Cerebellar nuclear complex (tissue), 1 donor: ENCODE measurements around the gene PCNX2.

Experiments
- DNase-seq, 2 experiments: peaks; one replicate each; lab custom pipeline; 2025; lab: John Stamatoyannopoulos, UW

PCNX2 gene

DNA sequence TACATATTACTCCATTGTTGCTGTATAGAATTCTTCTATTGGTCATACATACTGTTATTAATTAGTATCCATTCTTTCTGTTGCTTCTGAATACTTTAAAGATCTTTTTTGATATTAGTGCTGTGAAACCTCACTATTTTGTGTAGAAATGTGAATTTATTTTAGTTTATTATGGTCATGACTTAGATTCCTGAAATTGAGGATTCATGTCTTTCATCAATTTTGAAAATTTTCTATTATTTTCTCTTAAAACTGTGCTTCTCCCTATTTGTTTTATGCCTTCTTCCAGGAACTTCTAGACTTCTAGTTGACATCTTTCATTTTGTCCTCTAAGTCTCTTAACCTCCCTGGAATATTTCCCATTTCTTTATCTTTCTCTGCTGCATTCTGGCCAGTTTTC, 232.1 kb downstream of the PCNX2 start:
- no peak for DNase-seq

DNA sequence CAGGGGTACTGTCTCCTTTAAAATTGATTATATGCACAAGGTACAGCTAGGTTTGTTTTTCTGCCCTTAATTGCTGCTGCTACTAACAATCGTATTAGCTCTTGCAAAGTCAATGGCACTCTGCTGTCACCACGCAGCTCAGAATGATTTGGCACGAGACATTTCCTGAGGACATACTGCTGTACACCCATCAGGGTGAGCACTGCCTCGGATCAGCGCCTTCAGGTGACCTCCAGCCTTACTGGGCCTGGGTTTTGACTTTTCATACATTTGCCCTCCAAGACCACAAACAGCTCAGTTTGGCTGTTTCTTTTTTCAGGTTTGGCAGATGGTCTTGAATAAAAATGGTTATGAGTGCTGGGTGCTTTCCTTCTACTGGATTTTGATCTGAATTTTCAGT, 234.3 kb downstream of the PCNX2 start:
- no peak for DNase-seq

DNA sequence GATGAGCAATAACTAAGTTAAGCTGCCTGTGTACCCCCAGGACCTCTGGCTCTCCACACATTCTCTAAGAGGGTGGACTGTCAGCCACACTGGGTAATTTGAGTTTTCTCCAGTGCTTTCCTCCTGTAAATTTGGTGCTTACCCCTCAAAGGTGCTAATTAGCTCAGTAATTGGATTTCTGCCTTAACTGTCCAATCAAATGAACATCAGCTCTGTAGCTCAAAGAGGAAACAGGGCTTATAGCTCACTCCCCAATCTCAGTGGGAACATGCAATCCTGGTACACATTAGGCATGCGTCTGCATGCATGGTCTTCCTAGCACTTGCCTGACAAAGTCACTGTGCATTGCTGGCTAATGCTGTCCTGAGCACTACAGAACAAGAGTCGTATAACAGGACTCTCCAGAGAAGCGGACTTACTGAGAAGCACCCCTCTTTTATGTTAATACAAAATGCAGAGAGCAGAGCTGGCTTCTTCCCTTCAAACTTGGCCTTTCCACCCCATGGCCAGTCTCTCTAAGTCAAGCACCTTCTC, 235.0 kb downstream of the PCNX2 start:
- DNase-seq = no peak

DNA sequence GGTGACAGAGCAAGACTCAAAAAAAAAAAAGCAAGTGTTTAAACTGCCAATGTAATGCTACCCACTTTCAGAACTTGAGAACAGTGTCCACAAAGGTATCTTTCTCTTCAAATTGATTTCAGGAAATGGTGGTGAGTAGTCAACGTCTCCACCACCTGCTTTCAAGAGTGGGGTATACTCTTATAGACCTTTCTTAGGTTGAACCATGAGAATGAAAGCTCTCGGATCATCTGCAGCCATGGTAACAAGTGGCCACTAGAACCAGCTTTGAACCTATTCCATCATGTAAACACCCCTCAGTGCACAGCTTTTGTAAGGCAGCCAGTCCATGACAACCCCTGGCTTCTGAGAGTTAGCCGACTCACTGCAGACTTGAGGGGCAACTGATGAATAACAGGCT, 237.7 kb downstream of the PCNX2 start:
- no peak for DNase-seq

DNA sequence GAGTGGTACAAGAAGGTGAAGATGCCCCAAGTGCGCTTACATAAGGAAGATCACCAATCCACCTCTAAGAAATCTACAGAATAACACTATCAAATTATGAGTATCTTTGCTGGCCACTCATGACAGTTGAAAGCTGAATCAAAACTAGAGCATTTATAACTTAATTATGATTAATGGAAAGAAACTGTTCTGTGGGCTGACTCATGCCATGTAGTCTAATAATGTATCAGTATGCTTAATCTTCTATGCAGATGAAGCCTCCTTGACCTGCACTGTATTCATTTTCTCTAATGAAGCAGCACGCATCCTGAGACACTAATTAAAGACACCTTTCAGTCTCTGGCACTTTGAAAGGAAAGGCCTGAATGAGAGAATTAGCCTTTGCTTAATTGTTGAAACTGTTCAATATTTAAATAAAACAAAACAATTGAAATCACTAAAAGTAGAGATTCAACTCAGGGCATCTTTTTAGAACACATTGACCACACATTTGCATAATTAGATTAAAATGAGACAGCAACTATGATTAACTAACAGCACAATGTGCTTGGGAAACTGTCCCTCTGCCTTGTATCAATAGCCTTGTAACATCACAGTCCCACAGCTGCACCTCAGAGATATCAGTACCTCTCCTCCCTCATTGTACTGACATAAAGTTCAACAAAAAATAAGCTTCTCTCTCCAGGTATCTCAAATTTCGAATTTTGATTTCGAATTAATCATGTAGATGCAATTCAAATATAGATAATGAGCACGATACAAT, 239.5 kb downstream of the PCNX2 start:
- no peak for DNase-seq

DNA sequence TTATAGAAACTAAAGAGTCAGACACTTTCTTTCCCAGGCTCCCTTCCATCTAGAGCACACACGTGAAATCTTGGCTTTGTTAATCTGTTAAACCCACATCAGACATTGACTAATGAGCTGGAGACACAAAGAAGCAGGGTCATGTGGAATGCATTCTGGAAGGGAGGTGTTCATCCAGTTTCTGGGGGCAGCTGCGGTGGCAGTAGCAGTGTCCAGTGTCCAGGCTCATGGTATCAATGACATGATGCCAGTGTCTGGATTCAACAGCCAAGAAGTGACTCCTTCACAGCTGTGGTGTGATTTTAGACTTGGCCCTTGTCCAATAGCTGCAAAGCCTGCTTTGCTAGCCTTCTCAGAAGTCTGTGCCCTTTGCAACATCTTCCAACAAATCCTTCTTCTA, 249.9 kb downstream of the PCNX2 start:
- no peak for DNase-seq

DNA sequence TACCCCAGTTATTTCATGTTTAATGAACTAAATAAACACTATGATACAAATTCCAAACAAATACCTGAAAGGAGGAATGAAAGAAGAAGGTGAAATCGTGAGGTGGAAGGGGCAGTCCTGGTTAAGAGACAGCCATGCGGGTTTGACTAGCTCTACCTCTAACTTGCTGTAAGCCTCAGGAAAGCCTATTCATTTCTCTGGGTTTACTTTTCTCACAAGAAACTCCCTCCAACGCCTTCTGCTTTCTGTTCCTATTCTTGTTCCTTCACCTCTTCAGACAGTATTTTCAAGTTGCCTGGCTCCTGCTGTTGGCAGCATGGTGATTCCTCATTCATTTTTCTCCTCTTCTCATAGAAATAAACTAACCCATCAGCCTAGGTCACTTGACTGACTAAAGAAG, 252.7 kb downstream of the PCNX2 start:
- no peak for DNase-seq

DNA sequence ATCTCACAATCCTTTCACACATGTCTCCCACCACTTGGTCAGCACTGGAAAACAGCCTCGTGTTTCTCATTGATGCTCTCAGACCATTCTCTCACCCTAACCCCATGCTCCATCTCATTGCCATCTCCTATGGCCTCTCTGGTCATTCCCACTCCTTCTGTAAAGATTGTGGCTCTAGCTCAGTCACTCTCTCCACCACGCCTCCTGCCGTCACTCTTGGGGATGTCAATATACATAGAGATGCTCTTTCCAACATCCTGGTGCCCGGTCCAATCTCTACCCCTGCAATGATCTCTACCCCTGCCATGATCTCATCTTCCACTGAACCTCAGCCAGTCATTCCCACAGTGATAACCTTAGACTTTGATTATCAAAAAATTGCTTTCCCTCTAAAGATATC, 255.0 kb downstream of the PCNX2 start:
- no peak for DNase-seq

DNA sequence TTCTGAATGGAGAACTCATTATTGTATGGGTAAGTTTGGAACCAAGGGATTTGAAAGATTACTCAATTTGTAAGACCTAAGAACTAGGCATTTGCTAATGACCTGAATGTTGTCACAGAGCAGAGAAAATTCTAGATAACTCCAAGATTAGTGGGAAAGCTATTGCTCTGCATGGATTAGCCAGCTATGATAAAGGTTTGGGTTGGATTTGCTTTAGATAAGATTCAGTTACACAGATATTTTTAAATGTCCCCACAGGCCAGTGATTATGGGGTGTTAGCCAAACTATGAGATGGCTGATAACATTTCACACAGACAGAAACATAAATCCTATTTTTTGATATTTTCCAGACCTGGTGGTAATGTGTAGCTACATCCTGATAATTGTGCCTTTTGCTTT, 256.9 kb downstream of the PCNX2 start:
- no peak for DNase-seq

DNA sequence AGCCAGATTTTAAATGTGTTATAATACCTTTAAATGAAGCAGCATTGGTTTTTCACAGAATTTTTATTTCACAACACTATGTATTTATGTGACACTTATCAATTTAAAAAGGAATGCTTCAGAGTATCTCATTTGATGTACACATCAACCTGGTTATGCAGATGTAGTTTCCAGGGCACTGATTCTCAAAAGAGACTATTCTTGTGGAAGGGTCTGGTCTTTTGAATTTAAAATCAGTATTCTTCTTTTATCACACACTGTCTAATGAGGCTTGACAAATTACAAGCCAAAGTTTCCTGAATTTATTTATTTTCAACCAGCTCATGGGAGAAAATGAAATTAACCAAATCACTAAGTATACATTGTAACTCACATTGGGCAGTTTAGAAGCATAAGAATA, 257.7 kb downstream of the PCNX2 start:
- DNase-seq = no peak

DNA sequence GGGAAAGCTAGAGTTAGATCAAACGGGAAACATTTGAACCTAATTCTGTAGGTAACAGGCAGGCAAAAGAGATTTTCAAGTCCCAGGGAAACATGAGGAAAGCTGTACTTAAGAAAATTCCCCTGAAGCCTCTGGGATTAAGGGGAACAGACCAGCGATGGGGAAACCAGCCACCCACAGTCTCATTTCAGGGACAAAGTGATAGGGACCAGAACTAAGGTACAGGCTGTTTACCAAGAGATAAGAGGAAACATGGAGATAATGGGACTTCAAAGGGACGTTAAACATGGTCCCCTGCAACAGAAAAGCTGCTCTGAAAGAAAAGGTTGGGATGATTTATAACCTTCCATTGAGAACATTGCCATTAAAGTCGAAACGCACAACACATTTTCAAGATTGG, 260.7 kb downstream of the PCNX2 start:
- no peak for DNase-seq

DNA sequence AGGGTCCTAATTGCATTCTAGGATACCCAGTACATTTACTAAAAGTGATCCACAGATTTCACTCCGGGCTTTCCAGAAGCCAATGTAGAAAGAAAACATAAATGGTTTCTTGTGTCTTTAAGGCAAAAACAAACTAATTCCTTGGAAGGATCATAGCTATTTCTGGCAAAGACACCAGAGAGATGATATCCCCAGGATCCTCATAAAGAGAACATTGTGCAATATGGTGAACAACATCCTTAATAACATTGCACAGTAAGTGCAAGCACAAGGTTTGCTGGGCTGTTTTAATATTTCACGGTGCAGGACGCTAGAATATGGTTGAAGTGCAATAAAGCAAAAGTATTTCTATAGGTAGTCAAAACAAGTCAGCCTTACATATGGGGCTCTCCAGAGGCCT, 262.2 kb downstream of the PCNX2 start:
- no peak for DNase-seq

DNA sequence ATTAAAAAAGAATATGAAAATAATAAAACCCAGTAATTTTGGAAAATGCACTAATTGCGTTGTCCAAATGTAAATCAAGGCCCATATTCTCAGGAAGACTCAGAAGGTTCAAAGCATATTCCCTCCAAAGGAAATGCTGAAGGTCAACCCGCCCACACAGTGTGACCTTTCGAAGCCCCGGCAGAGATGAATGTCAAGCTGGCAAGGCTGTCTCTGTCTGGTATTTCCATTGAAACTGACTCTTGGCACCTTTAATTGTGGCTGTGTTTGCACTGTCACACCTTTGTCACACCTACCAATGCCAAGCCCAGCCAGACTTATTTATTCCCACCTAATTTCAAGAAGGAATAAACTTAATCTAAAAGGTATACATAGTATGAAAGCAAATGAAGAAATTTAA, 262.6 kb downstream of the PCNX2 start:
- no peak for DNase-seq

DNA sequence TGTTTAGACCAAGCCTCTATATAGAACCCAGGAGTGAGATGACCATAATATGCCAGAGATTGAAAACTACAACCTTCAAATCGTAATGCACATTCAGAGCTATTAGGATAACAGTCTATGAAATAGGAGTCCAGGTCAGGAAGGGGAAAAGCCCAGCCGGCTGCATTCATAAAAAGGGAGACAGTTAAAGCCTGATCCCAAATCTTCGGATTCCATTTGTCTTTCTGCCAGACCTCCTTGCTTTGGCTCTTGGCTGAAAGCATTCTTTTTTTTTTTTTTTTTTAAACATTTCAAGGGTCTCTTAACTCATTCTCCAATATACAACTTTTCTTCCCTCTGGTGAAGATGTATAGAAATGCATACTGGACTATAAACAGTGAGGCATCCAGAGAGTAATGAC, 264.0 kb downstream of the PCNX2 start:
- no peak for DNase-seq

DNA sequence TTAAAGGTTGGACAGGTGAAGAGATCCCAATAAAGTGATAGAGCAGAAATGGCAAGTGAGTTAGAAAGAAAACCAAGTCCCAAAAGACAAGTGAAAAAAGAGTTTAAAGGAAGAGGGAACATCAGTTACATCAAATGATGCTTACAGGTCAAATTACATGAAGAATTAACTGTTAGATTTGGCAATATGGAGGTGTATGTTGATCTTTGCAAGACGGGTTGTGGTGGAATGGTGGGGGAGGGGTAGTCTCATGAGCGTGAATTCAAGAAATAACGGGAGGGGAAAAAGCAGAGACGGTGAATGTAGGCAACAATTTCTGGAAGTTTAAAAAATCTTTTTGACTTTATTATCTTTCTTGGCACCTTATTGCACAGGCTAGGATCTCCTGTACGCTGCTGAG, 268.5 kb downstream of the PCNX2 start:
- DNase-seq = no peak

DNA sequence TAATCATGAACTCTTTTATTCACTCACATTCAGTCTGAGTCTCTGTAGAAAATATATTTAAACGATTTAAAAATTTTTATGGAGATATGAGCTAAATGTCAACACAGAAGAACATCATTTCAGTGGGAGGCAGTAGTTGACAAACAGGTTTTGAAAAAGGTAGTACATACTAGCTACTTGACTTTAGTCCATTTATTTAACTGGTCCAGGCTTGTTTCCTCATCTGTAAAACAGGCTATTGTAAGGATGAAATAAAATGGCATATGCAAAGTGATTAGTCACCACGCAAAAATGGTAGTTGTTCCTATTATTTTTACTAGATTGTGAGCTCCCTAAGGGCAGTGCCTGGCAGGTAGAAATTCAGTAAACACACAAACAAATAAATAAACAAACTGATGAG, 270.0 kb downstream of the PCNX2 start:
- no peak for DNase-seq

DNA sequence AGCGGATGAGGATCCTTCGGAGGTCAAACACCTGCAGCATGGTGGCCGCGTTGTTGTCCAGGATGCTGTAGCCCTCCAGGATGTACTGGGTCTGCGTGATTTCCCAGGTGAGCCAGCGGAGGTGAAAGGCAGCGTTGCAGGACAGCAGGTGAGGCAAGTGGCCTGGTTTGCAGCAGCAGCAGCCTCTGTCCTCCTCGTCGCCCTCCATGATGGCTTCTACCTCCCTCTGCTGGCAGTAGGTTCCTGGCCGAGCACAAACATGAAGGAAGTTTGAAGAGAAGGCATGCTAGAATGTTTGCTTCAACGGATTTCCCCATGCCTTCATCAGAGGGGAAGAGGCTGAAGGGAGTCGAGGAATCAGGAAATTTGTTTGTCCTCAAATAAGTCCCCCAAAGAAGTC, 270.4 kb downstream of the PCNX2 start:
- DNase-seq = no peak

DNA sequence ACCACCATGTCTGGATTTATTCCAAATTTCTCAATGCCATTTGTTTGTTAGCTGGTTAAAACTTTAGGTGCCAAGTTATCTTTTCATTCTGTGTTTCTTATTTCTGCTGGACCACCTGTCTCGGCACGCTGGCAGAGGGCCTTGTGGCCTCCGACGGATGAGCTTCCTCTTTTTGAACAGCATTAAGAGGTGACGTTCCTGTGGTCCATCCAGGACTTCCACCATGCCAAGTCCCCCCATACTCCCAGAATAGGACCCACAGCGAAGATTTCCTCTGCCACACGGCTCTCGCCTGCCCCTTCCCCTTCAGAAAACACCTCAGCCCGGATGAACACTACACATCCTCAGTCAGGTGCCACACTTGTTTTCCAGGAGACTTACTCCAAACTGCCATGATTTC, 271.3 kb downstream of the PCNX2 start:
- DNase-seq = no peak

DNA sequence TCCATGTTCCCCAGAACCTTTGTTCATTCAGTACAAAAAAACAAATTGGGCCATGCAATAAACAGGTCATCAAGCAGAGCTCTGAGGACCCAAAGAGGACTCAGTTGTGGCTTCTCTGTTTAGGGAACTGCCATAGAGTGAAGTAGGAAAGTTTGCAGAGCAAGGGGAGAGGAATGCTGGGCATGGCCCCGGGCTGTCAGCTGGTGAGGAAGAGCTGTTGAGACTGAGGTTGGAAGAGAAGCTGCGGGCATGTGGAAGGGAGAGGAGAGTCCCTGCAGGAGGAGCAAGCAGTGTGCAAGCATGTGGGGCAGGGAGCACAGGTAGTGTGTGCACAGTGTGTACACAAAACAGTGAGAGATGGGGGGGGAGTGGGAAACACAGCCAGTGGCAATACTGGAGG, 273.3 kb downstream of the PCNX2 start:
- DNase-seq = no peak

DNA sequence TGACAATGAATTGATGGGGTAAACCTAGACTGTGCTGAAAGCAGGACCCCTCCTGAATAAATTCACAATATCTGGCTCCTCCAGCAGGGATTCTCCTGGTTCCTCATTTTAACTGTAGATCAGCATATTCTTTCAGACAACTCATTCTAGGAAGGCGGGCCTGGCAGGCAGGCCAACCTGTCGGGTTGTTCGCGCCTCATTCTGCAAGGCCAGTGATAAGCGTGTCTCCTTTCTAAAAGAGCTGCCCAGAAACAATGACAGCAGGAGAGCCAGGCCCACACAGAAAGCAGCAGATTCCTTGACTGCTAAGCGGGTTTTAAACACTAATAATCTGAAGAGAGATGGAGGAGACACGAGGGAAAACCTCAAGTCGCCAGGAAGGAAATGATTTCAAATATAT, 275.1 kb downstream of the PCNX2 start:
- DNase-seq = no peak

DNA sequence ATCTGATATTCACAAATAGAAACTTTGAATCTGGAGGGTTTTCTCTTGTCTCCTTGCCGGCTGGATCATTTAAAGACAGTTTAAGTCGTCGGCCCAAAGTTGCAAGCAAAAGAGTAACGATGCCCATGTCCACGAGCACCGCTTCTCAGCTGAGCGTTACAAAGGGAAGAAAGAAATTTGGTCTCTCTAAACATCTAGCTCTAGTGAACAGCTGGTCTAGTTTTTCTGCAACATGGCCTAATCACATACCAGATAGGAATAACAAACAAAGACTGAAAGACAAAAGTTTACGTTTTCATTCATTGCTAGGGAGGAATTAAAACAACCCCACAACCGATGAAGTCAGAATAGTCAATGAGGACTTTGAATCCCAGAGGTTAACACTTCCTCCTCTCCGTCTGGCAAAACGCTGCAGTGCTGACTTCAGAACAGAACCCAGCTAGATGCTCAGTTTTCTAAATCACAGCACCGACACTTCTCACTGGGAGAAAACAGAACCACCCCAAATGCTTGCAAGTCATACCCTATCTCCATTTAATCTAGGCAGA, 275.7 kb downstream of the PCNX2 start:
- DNase-seq = no peak

DNA sequence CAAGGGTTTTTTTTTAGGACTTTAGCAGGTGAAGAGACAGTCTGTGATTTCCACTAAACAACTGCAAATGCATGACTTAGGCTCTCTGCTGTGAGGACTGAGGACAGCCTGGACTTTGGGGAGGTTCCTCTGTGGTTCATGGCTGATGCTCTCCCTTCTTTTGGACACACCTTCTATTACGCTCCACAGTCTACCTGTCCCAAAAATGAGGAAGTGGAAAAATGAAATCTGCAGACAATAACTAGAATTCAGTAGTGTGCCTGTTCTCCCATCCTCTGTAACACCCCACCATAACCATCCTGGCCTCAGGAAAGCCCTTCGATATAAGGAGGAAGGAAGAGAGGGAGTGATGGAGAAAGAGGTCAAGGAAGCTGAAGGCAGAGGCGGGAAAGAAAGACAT, 276.4 kb downstream of the PCNX2 start:
- no peak for DNase-seq

DNA sequence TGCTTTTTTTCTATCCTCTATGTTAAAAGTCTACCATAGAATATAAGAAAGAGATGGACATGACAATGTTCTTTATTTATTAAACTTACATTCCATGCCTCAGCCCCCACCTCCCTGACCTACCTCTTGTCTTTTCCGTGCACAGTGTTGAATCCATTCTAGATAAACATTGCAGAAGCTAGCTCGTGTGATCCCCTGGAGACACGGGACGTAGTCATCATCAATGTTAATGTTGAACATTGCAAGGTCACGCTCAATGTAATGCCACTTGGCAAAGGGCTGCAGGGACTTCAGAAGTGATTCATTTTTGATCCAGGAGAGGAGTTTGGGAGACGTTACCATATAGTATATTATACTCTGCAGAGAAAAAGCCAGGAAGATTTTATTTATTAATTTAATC, 278.7 kb downstream of the PCNX2 start:
- no peak for DNase-seq

DNA sequence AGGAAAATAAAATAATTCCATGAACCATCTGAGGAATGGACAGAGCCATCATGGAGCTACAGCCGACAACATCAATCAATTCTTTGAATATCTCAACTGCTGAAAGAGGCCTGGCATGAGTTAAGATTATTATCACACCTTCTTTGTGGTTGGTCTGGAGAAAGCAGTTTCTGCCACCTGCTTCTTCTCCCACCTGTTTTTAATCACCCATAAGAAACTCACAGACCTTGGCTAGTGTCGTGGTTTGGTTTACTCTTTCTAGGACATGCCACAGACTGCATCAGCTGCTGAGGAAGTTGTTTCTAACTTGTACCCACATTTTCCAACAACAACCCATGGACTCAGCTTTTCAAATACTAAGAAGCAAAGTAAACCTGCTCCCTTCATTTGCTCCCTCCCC, 279.6 kb downstream of the PCNX2 start:
- DNase-seq = no peak
